GM19468 (cell line): ENCODE data around the gene PLA2G4F.

ENCODE experiments used
- ATAC-seq: cut with Tn5 transposase; IDR thresholded peaks from one replicate; pipeline ENCODE4 v1.9.1; 2021; ENCODE audit warnings: mild to moderate bottlenecking, moderate library complexity, moderate number of reproducible peaks; ENCODE audit not compliant: unreplicated experiment; ENCODE audit errors: extremely low read depth

PLA2G4F gene

GRCh38 chr15:42149493-42150218 lies 6.8 kb downstream of the PLA2G4F start:
- ATAC-seq, result no peak

GRCh38 chr15:42148808-42149492 lies 7.5 kb downstream of the PLA2G4F start:
- no peak for ATAC-seq

GRCh38 chr15:42147431-42147735 lies 9.1 kb downstream of the PLA2G4F start:
- ATAC-seq, result no peak

GRCh38 chr15:42146551-42147430 lies 9.6 kb downstream of the PLA2G4F start:
- no peak for ATAC-seq

GRCh38 chr15:42145546-42146455 lies 10.6 kb downstream of the PLA2G4F start:
- ATAC-seq, result no peak

- ATAC-seq, result no peak
Observed at GRCh38 chr15:42144841-42145375, 11.5 kb downstream of the PLA2G4F start.

GRCh38 chr15:42143866-42144625 lies 12.4 kb downstream of the PLA2G4F start:
- no peak for ATAC-seq

- no peak for ATAC-seq
Observed at GRCh38 chr15:42143356-42143755, 13.1 kb downstream of the PLA2G4F start.

- ATAC-seq, result no peak
Observed at GRCh38 chr15:42141795-42142667, 14.4 kb downstream of the PLA2G4F start.

- ATAC-seq, result no peak
Observed at GRCh38 chr15:42141246-42141645, 15.2 kb downstream of the PLA2G4F start.

GRCh38 chr15:42140383-42141070 lies 15.9 kb downstream of the PLA2G4F start:
- no peak for ATAC-seq

- ATAC-seq, result no peak
Observed at GRCh38 chr15:42139596-42139995, 16.8 kb downstream of the PLA2G4F start.

- ATAC-seq, result no peak
Observed at GRCh38 chr15:42138968-42139386, 17.5 kb downstream of the PLA2G4F start.

GRCh38 chr15:42138411-42138810 lies 18.0 kb downstream of the PLA2G4F start:
- ATAC-seq, result no peak

- no peak for ATAC-seq
Observed at GRCh38 chr15:42137461-42138261, 18.8 kb downstream of the PLA2G4F start.

- ATAC-seq, result no peak
Observed at GRCh38 chr15:42136513-42136912, 19.9 kb downstream of the PLA2G4F start.

GRCh38 chr15:42135351-42135750 lies 21.1 kb downstream of the PLA2G4F start:
- no peak for ATAC-seq
